Heart left ventricle (tissue), 16 donors: ENCODE measurements around the gene ELFN1. TPM values are rescaled to one million over a fixed set of nuclear protein-coding genes. Genes with fewer than 3 reads are reported as not detected.
"Not testable (repeated sequence)": the region's sequence is repeated elsewhere in the genome, so short reads cannot be mapped to it uniquely, and the experiment has no call there.

Experiments
- ATAC-seq, 4 donors: fragments of 200-7000 bp; cut with Tn5 transposase; one replicate each; pipeline ENCODE4 v1.9.1; 2020 to 2022; ENCODE audit warnings: moderate library complexity in 4 of 4, mild to moderate bottlenecking in 3 of 4, moderate number of reproducible peaks in 1 of 4
- DNase-seq, 5 donors: peaks; one replicate each; pipeline ENCODE4 v3.0.0-alpha.2; 2020
- H3K27ac ChIP-seq, 12 donors: fragments of 200-600 bp; sonication (generic) in 4 of 12; one replicate each; pipeline versions ENCODE4 v1.5.0 to v1.8.0; 2016 to 2022; ENCODE audit warnings: mild to moderate bottlenecking in 2 of 12
- H3K27me3 ChIP-seq, 9 donors: fragments of 200-600 bp; sonication (generic) in 2 of 9; one replicate each; pipeline versions ENCODE4 v1.5.1 to v1.8.0; 2016 to 2022; ENCODE audit warnings: mild to moderate bottlenecking in 3 of 9
- H3K36me3 ChIP-seq, 9 donors: fragments of 200-600 bp; sonication (generic) in 2 of 9; one replicate each; pipeline versions ENCODE4 v1.5.0 to v1.8.0; 2018 to 2022; ENCODE audit warnings: mild to moderate bottlenecking in 2 of 9
- H3K4me1 ChIP-seq, 12 donors: fragments of 200-600 bp; sonication (generic) in 4 of 12; one replicate each; pipeline versions ENCODE4 v1.5.0 to v1.8.0; 2016 to 2022; ENCODE audit warnings: mild to moderate bottlenecking in 3 of 12
- H3K4me3 ChIP-seq, 12 donors: fragments of 200-600 bp; sonication (generic) in 4 of 12; one replicate each; pipeline versions ENCODE4 v1.5.0 to v1.8.0; 2017 to 2022; ENCODE audit warnings: mild to moderate bottlenecking in 9 of 12, moderate library complexity in 4 of 12
- H3K9me3 ChIP-seq, 12 donors: fragments of 200-600 bp; sonication (generic) in 4 of 12; one replicate each; pipeline versions ENCODE4 v1.5.0 to v1.8.0; 2016 to 2022; ENCODE audit warnings: mild to moderate bottlenecking in 1 of 12
- POLR2A ChIP-seq, 2 donors: fragments of 450-650 bp; IDR thresholded peaks; one replicate each; pipeline ENCODE4 v1.6.1; 2017; ENCODE audit warnings: antibody characterized with exemption in 2 of 2, mild to moderate bottlenecking in 2 of 2, moderate library complexity in 2 of 2
- WGBS, 4 donors: extraction: QIAGEN DNeasy Blood & Tissue Kit in 2 of 4; methylation state at CpG; one replicate each; pipeline versions ENCODE4 v1.1.5 to v1.1.7; 2013 to 2018; 5-methylcytosine and 5-hydroxymethylcytosine counted together
- intact Hi-C, 10 donors: fragments of 100-400 bp; cut with DNase I; formaldehyde crosslinking; loops; one replicate each; pipeline versions ENCODE4 v1.11.1 to v1.14.2; 2022
- polyA plus RNA-seq, 2 donors: library from polyadenylated mRNA; stranded (reverse); fragments of 200-250 nt; gene quantifications; one replicate each; pipeline ENCODE4 v1.2.3, GENCODE V29; 2013
- total RNA-seq, 9 donors: library from RNA; depleted of rRNA in 2 of 9; stranded (reverse); fragments of >200 nt in 2 of 9; fragmentation: NEBNext Ultra II Directional in 3 of 9; extraction: Animal tissue kit (Norgen Biotek cat#: 25700) in 3 of 9; gene quantifications; one replicate each; pipeline versions ENCODE4 v1.1.0 to v1.2.4, GENCODE V29; 2016 to 2023
- TF ChIP-seq, protein P1 (sequence below), 12 donors: fragments of 200-600 bp; sonication (generic) in 4 of 12; IDR thresholded peaks; one replicate each; pipeline versions ENCODE4 v1.5.0 to v1.8.0; 2018 to 2022; ENCODE audit warnings: antibody characterized with exemption in 12 of 12, mild to moderate bottlenecking in 5 of 12
- donor health status: ischemic (EF 13 %, LVEDD 7.1; RV severe dilation, severe dysfunction).
- donor health status: healthy with polysubstance abuse.
- donor health status: DM: no; HTN: yes; CAD: no.
- donor health status: DM: no; HTN: no; CAD: no.
- donor health status: ischemic (EF 25% LVEDD 6.9; RV normal size, moderate dysfunction).
- donor health status: ischemic (EF 25% LVEDD 5.7; RV mildly dilated, moderate dysfunction).
- donor health status: healthy.
- donor health status: DM: yes; HTN: yes; CAD: no.
- donor health status: ischemic (EF 35%, LVEDD 5.7; RV mildly dilated, moderate dysfunction).
- donor health status: nonischemic (EF 11% LVEDD 7.7; RV severe dilation, severe dysfunction).
- donor health status: DM: yes; HTN: yes; CAD: no.
- donor health status: PGD.
- donor health status: ischemic (EF 29% LVEDD 5.4; RV normal size, mild dysfunction).
- donor health status: nonischemic (EF 23%, LVEDD 6.1; RV moderate dilation, normal function).

ELFN1 gene
- total and polyA plus RNA-seq, 11 donors = 2.6 to 18.6 (median 6.6) TPM

DNA sequence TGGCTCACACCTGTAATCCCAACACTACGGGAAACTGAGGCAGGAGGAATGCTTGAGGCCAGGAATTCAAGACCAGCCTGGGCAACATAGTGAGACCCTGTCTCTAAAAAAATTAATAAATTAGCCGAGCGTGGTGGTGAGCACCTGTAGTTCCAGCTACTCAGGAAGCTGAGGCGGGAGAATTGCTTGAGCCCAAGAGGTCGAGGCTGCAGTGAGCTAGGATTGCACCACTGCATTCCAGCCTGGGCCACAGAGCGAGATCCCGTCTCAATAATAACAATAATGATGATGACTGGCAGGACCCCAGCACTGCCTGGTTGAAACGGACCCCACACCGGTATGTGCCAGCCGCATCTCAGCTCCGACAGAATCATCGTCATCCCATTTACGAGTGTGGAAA, 93.0 kb downstream of the ELFN1 start:
- intact Hi-C loops = loop anchor here in 1 of 10 donors (10.0 kb wide), 1 partner anchor 178 kb away; no protein-coding TSS in a partner anchor

DNA sequence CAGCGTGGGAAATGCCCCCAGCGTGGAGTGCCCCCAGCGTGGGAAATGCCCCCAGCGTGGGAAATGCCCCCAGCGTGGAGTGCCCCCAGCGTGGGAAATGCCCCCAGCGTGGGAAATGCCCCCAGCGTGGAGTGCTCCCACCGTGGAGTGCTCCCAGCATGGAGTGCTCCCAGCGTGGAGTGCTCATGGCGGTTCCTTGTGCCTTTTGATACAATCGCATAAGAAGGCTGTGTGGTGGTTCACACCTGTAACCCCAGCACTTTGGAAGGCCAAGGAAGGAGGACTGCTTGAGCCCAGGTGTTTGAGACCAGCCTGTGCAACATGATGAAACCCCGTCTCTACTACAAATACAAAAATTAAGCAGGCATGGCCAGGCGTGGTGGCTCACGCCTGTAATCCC, 93.8 kb downstream of the ELFN1 start:
- intact Hi-C loops = loop anchor here in 1 of 10 donors (10.0 kb wide), 1 partner anchor 179 kb away; no protein-coding TSS in a partner anchor
- H3K9me3 ChIP-seq = peaks cover 0 to 22% (median 0%) of the 10 kb centered on the region in 12 donors
- not testable (repeated sequence) for H3K4me3 ChIP-seq, ATAC-seq, H3K36me3 ChIP-seq, DNase-seq, H3K27ac ChIP-seq, H3K27me3 ChIP-seq, H3K4me1 ChIP-seq
- WGBS, 4 donors = 93 to 100% (median 96%) methylated on average over 2 to 12 of the region's 15 CpGs

More for the DNA sequence above, 93.0 kb downstream of the ELFN1 start:
- TF ChIP-seq, protein P1, sequence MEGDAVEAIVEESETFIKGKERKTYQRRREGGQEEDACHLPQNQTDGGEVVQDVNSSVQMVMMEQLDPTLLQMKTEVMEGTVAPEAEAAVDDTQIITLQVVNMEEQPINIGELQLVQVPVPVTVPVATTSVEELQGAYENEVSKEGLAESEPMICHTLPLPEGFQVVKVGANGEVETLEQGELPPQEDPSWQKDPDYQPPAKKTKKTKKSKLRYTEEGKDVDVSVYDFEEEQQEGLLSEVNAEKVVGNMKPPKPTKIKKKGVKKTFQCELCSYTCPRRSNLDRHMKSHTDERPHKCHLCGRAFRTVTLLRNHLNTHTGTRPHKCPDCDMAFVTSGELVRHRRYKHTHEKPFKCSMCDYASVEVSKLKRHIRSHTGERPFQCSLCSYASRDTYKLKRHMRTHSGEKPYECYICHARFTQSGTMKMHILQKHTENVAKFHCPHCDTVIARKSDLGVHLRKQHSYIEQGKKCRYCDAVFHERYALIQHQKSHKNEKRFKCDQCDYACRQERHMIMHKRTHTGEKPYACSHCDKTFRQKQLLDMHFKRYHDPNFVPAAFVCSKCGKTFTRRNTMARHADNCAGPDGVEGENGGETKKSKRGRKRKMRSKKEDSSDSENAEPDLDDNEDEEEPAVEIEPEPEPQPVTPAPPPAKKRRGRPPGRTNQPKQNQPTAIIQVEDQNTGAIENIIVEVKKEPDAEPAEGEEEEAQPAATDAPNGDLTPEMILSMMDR (IDR thresholded peaks at IDR 0.05) = no peak
- no peak for TF ChIP-seq POLR2A (IDR thresholded peaks at IDR 0.05)
- H3K9me3 ChIP-seq = peaks cover 0 to 22% (median 0%) of the 10 kb centered on the region in 12 donors
- 95 to 97% (median 96%) methylated on average over 13 of the region's 13 CpGs for WGBS, 4 donors
- DNase-seq (no peak), ATAC-seq (no peak)
- H3K4me3 ChIP-seq = no peak overlapping the region
- H3K27ac ChIP-seq = no peak overlapping the region
- no peaks in the 10 kb centered on the region for H3K36me3 ChIP-seq
- peaks cover 0 to 12% (median 0%) of the 10 kb centered on the region in 12 donors for H3K4me1 ChIP-seq
- H3K27me3 ChIP-seq = no peaks in the 10 kb centered on the region

- Histone ChIP-seq H3K4me3 (no peak overlapping the region), H3K27me3 (no peaks in the 10 kb centered on the region), H3K9me3 (peaks cover 0 to 22% (median 0%) of the 10 kb centered on the region in 12 donors), H3K27ac (no peak overlapping the region), H3K4me1 (no peaks in the 10 kb centered on the region), H3K36me3 (no peaks in the 10 kb centered on the region)
- DNase-seq (no peak), ATAC-seq (no peak)
- no peak for TF ChIP-seq POLR2A (IDR thresholded peaks at IDR 0.05)
- TF ChIP-seq, protein P1 (IDR thresholded peaks at IDR 0.05) = no peak
- WGBS, 4 donors = 86 to 89% (median 87%) methylated on average over 13 of the region's 13 CpGs
- intact Hi-C loops = loop anchor here in 1 of 10 donors (10.0 kb wide), 1 partner anchor 181 kb away; no protein-coding TSS in a partner anchor
Measured at GRCh38 chr7:1765336-1765735, 95.3 kb downstream of the ELFN1 start.

GRCh38 chr7:1767524-1767923, 97.4 kb downstream of the ELFN1 start:
- H3K36me3 ChIP-seq = no peaks in the 10 kb centered on the region
- H3K9me3 ChIP-seq = peaks cover 0 to 22% (median 0%) of the 10 kb centered on the region in 12 donors
- WGBS, 4 donors = 53 to 61% (median 55%) methylated on average over 10 of the region's 10 CpGs
- H3K4me3 ChIP-seq = no peak overlapping the region
- H3K27ac ChIP-seq = no peak overlapping the region
- TF ChIP-seq, protein P1 (IDR thresholded peaks at IDR 0.05) = peak in 6 of 12 donors; percentile 14 to 35 (median 19)
- no peak for TF ChIP-seq POLR2A (IDR thresholded peaks at IDR 0.05)
- intact Hi-C loops = loop anchor here in 1 of 10 donors (10.0 kb wide), 1 partner anchor 183 kb away; no protein-coding TSS in a partner anchor
- DNase-seq = no peak
- H3K27me3 ChIP-seq = no peaks in the 10 kb centered on the region
- peak in 2 of 4 donors; percentile 31 to 41 for ATAC-seq
- H3K4me1 ChIP-seq = no peaks in the 10 kb centered on the region

GRCh38 chr7:1768832-1769231, 98.8 kb downstream of the ELFN1 start:
- no peak overlapping the region for H3K27ac ChIP-seq
- intact Hi-C loops = loop anchor here in 1 of 10 donors (10.0 kb wide), 1 partner anchor 184 kb away; no protein-coding TSS in a partner anchor
- no peaks in the 10 kb centered on the region for H3K27me3 ChIP-seq
- H3K36me3 ChIP-seq = no peaks in the 10 kb centered on the region
- H3K4me3 ChIP-seq = no peak overlapping the region
- H3K9me3 ChIP-seq = peaks cover 0 to 10% (median 0%) of the 10 kb centered on the region in 12 donors
- ATAC-seq (no peak), DNase-seq (no peak)
- H3K4me1 ChIP-seq = no peaks in the 10 kb centered on the region
- TF ChIP-seq POLR2A (IDR thresholded peaks at IDR 0.05) = no peak
- TF ChIP-seq, protein P1 (IDR thresholded peaks at IDR 0.05) = no peak
- WGBS, 4 donors = 83 to 89% (median 85%) methylated on average over 7 of the region's 7 CpGs
